Endodermal cell (in vitro differentiated cells): Measurements from ENCODE around the gene KRTAP10-2. TPM values are rescaled to one million over a fixed set of nuclear protein-coding genes. Genes with fewer than 3 reads are reported as not detected.

Source experiments
- DNase-seq: peaks from one replicate; pipeline ENCODE4 v3.0.0-alpha.2; 2017
- H3K27ac ChIP-seq: 2 replicates; pipeline ENCODE4 v1.5.1; 2013; ENCODE audit warnings: mild to moderate bottlenecking, low read depth, low read length, moderate library complexity
- H3K27me3 ChIP-seq: 2 replicates; pipeline ENCODE4 v1.6.1; 2013; ENCODE audit warnings: mild to moderate bottlenecking, low read length, moderate library complexity; ENCODE audit not compliant: insufficient read depth, control insufficient read depth, poor library complexity, severe bottlenecking
- H3K36me3 ChIP-seq: 2 replicates; pipeline ENCODE4 v1.7.0; 2013; ENCODE audit warnings: mild to moderate bottlenecking, low read length, moderate library complexity; ENCODE audit not compliant: control insufficient read depth, insufficient read depth
- H3K4me1 ChIP-seq: one replicate; pipeline ENCODE4 v1.7.0; 2013; ENCODE audit warnings: low read length; ENCODE audit not compliant: control insufficient read depth, insufficient read depth
- H3K4me3 ChIP-seq: 2 replicates; pipeline ENCODE4 v1.5.1; 2013; ENCODE audit warnings: mild to moderate bottlenecking, low read length, moderate library complexity
- H3K9ac ChIP-seq: 2 replicates; pipeline ENCODE4 v1.6.1; 2013; ENCODE audit warnings: mild to moderate bottlenecking, low read length, moderate library complexity; ENCODE audit not compliant: poor library complexity, severe bottlenecking; ENCODE audit errors: extremely low read depth
- H3K9me3 ChIP-seq: 2 replicates; pipeline ENCODE4 v1.6.1; 2013; ENCODE audit warnings: mild to moderate bottlenecking, low read length, moderate library complexity; ENCODE audit not compliant: control insufficient read depth
- H3K27ac Mint-ChIP-seq: 2 replicates; pipeline ENCODE4 v1.8.0; 2020; ENCODE audit warnings: mixed read lengths
- H3K27me3 Mint-ChIP-seq: 2 replicates; pipeline ENCODE4 v1.8.0; 2021; ENCODE audit warnings: mild to moderate bottlenecking, mixed read lengths; ENCODE audit not compliant: insufficient read depth
- H3K36me3 Mint-ChIP-seq: 2 replicates; pipeline ENCODE4 v1.8.0; 2020; ENCODE audit warnings: low read depth, mixed read lengths
- H3K4me1 Mint-ChIP-seq: 2 replicates; pipeline ENCODE4 v1.8.0; 2020; ENCODE audit warnings: mixed read lengths
- H3K4me3 Mint-ChIP-seq: 2 replicates; pipeline ENCODE4 v1.8.0; 2020; ENCODE audit warnings: mild to moderate bottlenecking, moderate library complexity, mixed read lengths
- H3K9me3 Mint-ChIP-seq: 2 replicates; pipeline ENCODE4 v1.8.0; 2020; ENCODE audit warnings: mild to moderate bottlenecking, mixed read lengths
- WGBS, 2 experiments: methylation state at CpG; one replicate each; pipeline versions ENCODE4 v1.1.5 to v1.1.7; 2013; ENCODE audit warnings: missing lambda C conversion rate in 2 of 2, mixed read lengths in 1 of 2; ENCODE audit not compliant: insufficient coverage in 1 of 2, insufficient read length in 1 of 2; 5-methylcytosine and 5-hydroxymethylcytosine counted together
- total RNA-seq, 2 donors: library from RNA; stranded (reverse); fragmentation: NEBNext Ultra II Directional in 1 of 2; extraction: Animal tissue kit (Norgen Biotek cat#: 25700) in 1 of 2; gene quantifications; 2 replicates in 1 of 2; 3 replicates in 1 of 2; pipeline ENCODE4 v1.2.1, GENCODE V29; 2021
- TF ChIP-seq, protein P1 (sequence below): fragments of 200-600 bp; sonication (generic); conservative IDR thresholded peaks from 2 replicates; pipeline ENCODE4 v1.5.0; 2021; ENCODE audit warnings: antibody characterized with exemption, mild to moderate bottlenecking

The KRTAP10-2 gene
- total RNA-seq, 2 donors from 2014 or later: not detected

- Histone ChIP-seq H3K27ac (peak overlapping the region; percentile 83), H3K4me3 (no peak overlapping the region), H3K9ac (no peak overlapping the region), H3K9me3 (no peaks in the 10 kb centered on the region), H3K27me3 (no peaks in the 10 kb centered on the region), H3K36me3 (no peaks in the 10 kb centered on the region), H3K4me1 (no peaks in the 10 kb centered on the region)
- TF ChIP-seq, protein P1, sequence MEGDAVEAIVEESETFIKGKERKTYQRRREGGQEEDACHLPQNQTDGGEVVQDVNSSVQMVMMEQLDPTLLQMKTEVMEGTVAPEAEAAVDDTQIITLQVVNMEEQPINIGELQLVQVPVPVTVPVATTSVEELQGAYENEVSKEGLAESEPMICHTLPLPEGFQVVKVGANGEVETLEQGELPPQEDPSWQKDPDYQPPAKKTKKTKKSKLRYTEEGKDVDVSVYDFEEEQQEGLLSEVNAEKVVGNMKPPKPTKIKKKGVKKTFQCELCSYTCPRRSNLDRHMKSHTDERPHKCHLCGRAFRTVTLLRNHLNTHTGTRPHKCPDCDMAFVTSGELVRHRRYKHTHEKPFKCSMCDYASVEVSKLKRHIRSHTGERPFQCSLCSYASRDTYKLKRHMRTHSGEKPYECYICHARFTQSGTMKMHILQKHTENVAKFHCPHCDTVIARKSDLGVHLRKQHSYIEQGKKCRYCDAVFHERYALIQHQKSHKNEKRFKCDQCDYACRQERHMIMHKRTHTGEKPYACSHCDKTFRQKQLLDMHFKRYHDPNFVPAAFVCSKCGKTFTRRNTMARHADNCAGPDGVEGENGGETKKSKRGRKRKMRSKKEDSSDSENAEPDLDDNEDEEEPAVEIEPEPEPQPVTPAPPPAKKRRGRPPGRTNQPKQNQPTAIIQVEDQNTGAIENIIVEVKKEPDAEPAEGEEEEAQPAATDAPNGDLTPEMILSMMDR: no peak
- Mint-ChIP-seq H3K4me1 (peaks cover 14% of the 10 kb centered on the region), H3K9me3 (peaks cover 14% of the 10 kb centered on the region), H3K27ac (no peak overlapping the region), H3K27me3 (peaks cover 1% of the 10 kb centered on the region), H3K36me3 (no peaks in the 10 kb centered on the region), H3K4me3 (no peak overlapping the region)
- peak; percentile 62 for DNase-seq
- WGBS, 2 experiments: 84 to 86% methylated on average over 13 to 25 of the region's 25 CpGs
Measured at GRCh38 chr21:44549525-44550211, 1.6 kb downstream of the KRTAP10-2 start.

GRCh38 chr21:44548922-44549321 is 2.4 kb downstream of the KRTAP10-2 start:
- TF ChIP-seq, protein P1: no peak
- DNase-seq: peak; percentile 61
- Histone ChIP-seq H3K9me3 (no peaks in the 10 kb centered on the region), H3K27me3 (no peaks in the 10 kb centered on the region), H3K4me1 (no peaks in the 10 kb centered on the region), H3K27ac (peak overlapping the region; percentile 83), H3K4me3 (no peak overlapping the region), H3K9ac (no peak overlapping the region), H3K36me3 (no peaks in the 10 kb centered on the region)
- no peaks in the 10 kb centered on the region for H3K36me3 Mint-ChIP-seq
- H3K27me3 Mint-ChIP-seq: peaks cover 1% of the 10 kb centered on the region
- H3K9me3 Mint-ChIP-seq: peaks cover 14% of the 10 kb centered on the region
- no peak overlapping the region for H3K27ac Mint-ChIP-seq
- WGBS, 2 experiments: 50 to 71% methylated on average over 14 of the region's 14 CpGs
- H3K4me1 Mint-ChIP-seq: peaks cover 14% of the 10 kb centered on the region
- no peak overlapping the region for H3K4me3 Mint-ChIP-seq

DNA sequence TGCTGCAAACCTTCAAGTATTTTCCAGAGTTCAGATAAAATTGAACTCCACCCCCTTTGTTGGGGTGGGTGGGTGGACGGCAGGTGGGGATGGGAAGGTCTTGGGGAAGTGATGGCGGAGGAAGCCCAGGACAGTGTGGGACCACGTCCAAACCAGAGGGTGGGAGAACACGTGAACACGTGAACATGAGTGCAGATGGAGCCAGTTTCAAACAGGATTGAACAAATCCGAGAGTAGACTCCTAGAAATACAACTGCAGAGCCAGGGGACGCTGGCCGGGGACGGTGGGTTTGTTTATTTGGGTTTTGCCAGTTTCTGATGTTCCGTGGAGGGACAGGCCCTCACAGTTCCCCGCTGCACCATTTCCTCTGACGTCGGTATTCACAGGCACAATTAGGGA is 2.9 kb downstream of the KRTAP10-2 start:
- no peak overlapping the region for H3K9ac ChIP-seq
- H3K4me3 ChIP-seq: no peak overlapping the region
- no peaks in the 10 kb centered on the region for H3K36me3 Mint-ChIP-seq
- H3K27me3 ChIP-seq: no peaks in the 10 kb centered on the region
- H3K27ac ChIP-seq: peak overlapping the region; percentile 83
- no peak overlapping the region for H3K27ac Mint-ChIP-seq
- peaks cover 1% of the 10 kb centered on the region for H3K27me3 Mint-ChIP-seq
- DNase-seq: no peak
- 92 to 95% methylated on average over 13 of the region's 13 CpGs for WGBS, 2 experiments
- no peaks in the 10 kb centered on the region for H3K4me1 ChIP-seq
- H3K9me3 Mint-ChIP-seq: peaks cover 14% of the 10 kb centered on the region
- peaks cover 14% of the 10 kb centered on the region for H3K4me1 Mint-ChIP-seq
- H3K4me3 Mint-ChIP-seq: no peak overlapping the region
- no peaks in the 10 kb centered on the region for H3K36me3 ChIP-seq
- no peaks in the 10 kb centered on the region for H3K9me3 ChIP-seq
- TF ChIP-seq, protein P1: no peak
